Glomerular visceral epithelial cell (primary cell): ENCODE data around the gene FAM161A.
A peak's percentile ranks its signal among the peaks of the same experiment; 100 is the strongest.
"Not testable (repeated sequence)": the region's sequence is repeated elsewhere in the genome, so short reads cannot be mapped to it uniquely, and the experiment has no call there.

ENCODE experiments used
- DNase-seq: peaks from one replicate; pipeline ENCODE4 v3.0.0-alpha.2; 2016; ENCODE audit errors: extremely low spot score

Gene FAM161A

GRCh38 chr2:61853847-61854563 lies at the start of gene FAM161A:
FAM161A (minus strand) TSS chr2:61854060; CDS start chr2:61854041, 19 bp downstream.
- peak; percentile 73 for DNase-seq

- no peak for DNase-seq
Measured at GRCh38 chr2:61900281-61900680, 46.4 kb upstream of the FAM161A start.

- DNase-seq = peak; percentile 26
Measured at GRCh38 chr2:61898810-61899209, 45.0 kb upstream of the FAM161A start.

- DNase-seq = peak; percentile 83
Measured at GRCh38 chr2:61888267-61889055, 34.6 kb upstream of the FAM161A start, which contains the start of gene CCT4. CCT4 (minus strand) TSS chr2:61888656; CDS start chr2:61888507, 149 bp downstream.

- DNase-seq = peak; percentile 30
Measured at GRCh38 chr2:61887717-61888266, 33.9 kb upstream of the FAM161A start.

GRCh38 chr2:61885896-61886603 lies 32.2 kb upstream of the FAM161A start:
- DNase-seq = no peak

- no peak for DNase-seq
Measured at GRCh38 chr2:61882850-61883249, 29.0 kb upstream of the FAM161A start.

GRCh38 chr2:61879351-61879750 lies 25.5 kb upstream of the FAM161A start:
- DNase-seq = not testable (repeated sequence)

- peak; percentile 18 for DNase-seq
Measured at GRCh38 chr2:61878761-61879160, 24.9 kb upstream of the FAM161A start.

- peak; percentile 55 for DNase-seq
Measured at GRCh38 chr2:61877571-61878245, 23.8 kb upstream of the FAM161A start.

GRCh38 chr2:61876400-61876799 lies 22.5 kb upstream of the FAM161A start:
- DNase-seq = no peak

- DNase-seq = not testable (repeated sequence)
Measured at GRCh38 chr2:61866482-61867089, 12.7 kb upstream of the FAM161A start.

- DNase-seq = no peak
Measured at GRCh38 chr2:61862085-61862484, 8.2 kb upstream of the FAM161A start.

- DNase-seq = no peak
Measured at GRCh38 chr2:61857224-61857623, 3.4 kb upstream of the FAM161A start.

- DNase-seq = no peak
Measured at GRCh38 chr2:61855318-61855613, 1.4 kb upstream of the FAM161A start.

GRCh38 chr2:61854564-61855317 lies 881 bp upstream of the FAM161A start:
- peak; percentile 95 for DNase-seq

GRCh38 chr2:61853086-61853846 lies 594 bp downstream of the FAM161A start:
- peak; percentile 59 for DNase-seq

GRCh38 chr2:61851270-61851669 lies 2.6 kb downstream of the FAM161A start:
- DNase-seq = not testable (repeated sequence)

- no peak for DNase-seq
Measured at GRCh38 chr2:61845320-61845719, 8.5 kb downstream of the FAM161A start.

GRCh38 chr2:61841286-61841685 lies 12.6 kb downstream of the FAM161A start:
- no peak for DNase-seq
